Retinal pigment epithelial cell (primary cell): ENCODE data around the gene GTPBP4.

Experiments
- DNase-seq: peaks from one replicate; pipeline ENCODE4 v3.0.0-alpha.2; 2010; ENCODE audit warnings: low read depth
- H3K4me3 ChIP-seq: 2 replicates; pipeline ENCODE4 v1.5.1; 2011; ENCODE audit warnings: mild to moderate bottlenecking, low read length, control low read depth, moderate library complexity
- CTCF ChIP-seq: conservative IDR thresholded peaks from 2 replicates; pipeline ENCODE4 v1.5.1; 2011; ENCODE audit warnings: low read depth, low read length, control low read depth, inconsistent platforms

GTPBP4 gene

GRCh38 chr10:972763-973162, 15.5 kb upstream of the GTPBP4 start:
- H3K4me3 ChIP-seq = no peak overlapping the region
- no peak for TF ChIP-seq CTCF
- no peak for DNase-seq

GRCh38 chr10:974038-974784, 14.0 kb upstream of the GTPBP4 start:
- no peak for DNase-seq
- TF ChIP-seq CTCF = no peak
- H3K4me3 ChIP-seq = no peak overlapping the region

GRCh38 chr10:974785-975074, 13.5 kb upstream of the GTPBP4 start:
- H3K4me3 ChIP-seq = no peak overlapping the region
- TF ChIP-seq CTCF = no peak
- DNase-seq = no peak

GRCh38 chr10:976316-976715, 11.9 kb upstream of the GTPBP4 start:
- H3K4me3 ChIP-seq = no peak overlapping the region
- no peak for TF ChIP-seq CTCF
- DNase-seq = no peak

GRCh38 chr10:978826-979421, 9.3 kb upstream of the GTPBP4 start:
- no peak overlapping the region for H3K4me3 ChIP-seq
- no peak for TF ChIP-seq CTCF
- no peak for DNase-seq

GRCh38 chr10:980468-981093, 7.7 kb upstream of the GTPBP4 start:
- no peak overlapping the region for H3K4me3 ChIP-seq
- DNase-seq = no peak
- no peak for TF ChIP-seq CTCF

- DNase-seq = no peak
- H3K4me3 ChIP-seq = no peak overlapping the region
- no peak for TF ChIP-seq CTCF
Measured at GRCh38 chr10:983401-983800, 4.8 kb upstream of the GTPBP4 start.
